NCI-H1694 (cell line): ENCODE measurements around the gene DSCAM.

Experiments used
- DNase-seq: peaks from one replicate; lab custom pipeline; 2025; lab: John Stamatoyannopoulos, UW

DSCAM gene

DNA sequence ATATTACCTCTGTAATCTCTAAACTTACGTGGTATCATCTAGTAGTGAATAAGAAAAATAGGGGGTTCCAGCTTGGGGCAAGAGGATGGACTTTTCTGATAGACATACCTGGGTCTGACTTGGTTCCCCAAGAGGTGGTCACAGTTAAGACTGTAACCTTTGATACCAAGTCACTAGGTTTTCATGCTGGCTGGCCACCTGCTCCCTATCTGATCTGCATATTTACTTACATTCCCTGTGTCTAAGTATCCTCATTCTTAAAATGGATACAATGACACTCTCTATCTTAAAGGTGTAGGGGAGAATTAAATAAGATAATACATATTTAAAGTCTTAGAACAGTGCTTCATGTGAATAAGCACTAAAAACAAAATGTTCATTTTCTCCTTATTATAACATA is 312.1 kb downstream of the DSCAM start:
- no peak for DNase-seq

DNA sequence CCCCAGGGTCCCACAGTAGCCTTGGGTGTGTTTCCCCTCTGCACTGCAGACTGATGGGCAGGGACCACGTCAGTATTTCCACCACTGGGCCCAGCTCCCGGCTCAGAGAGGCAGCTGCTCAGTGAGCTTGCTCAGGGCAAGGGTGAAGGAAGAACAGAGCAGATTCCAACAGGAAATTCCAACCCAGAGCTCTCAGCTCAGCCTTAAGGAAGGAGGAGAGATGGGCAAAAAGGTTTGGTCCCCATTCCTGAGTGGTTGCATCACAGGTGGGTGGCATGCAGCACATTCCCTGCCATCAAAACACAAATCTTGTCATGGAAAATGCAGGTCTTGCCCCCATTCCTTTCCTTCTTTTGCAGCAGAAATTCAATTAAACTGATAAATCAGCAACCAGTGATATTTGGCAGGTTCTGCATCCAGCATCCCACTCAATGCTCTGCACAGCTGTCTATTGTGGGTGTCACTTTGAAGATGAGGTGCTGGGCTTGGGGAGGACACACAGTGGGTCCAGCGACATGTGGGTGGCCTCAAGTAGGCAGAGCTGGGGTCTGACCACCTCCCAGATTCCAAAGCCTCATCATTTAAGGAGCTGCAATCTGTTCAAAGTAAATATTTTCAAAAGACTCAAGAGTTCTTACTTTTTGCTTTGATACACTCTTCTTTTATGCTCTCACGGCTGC is 315.4 kb downstream of the DSCAM start:
- no peak for DNase-seq

DNA sequence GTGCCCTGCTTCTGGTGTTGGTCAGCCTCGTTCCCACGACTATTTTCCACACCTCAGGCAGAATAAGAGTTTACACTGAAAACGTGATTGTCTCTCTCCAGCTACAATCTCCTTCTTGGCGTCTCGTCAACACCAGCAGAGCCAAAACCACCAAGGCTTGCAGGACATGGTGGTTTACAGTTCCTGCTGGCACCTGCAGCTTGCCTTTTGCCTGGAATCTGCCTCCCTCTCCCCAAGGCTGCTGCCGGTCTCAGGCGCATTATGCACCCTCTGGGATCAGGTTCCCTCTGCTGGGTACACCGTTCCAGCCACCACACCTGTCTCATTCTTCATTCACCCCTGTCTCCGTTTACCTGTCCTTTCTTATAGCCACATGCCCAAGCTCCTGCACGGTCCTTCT is 315.9 kb downstream of the DSCAM start:
- DNase-seq: no peak

DNA sequence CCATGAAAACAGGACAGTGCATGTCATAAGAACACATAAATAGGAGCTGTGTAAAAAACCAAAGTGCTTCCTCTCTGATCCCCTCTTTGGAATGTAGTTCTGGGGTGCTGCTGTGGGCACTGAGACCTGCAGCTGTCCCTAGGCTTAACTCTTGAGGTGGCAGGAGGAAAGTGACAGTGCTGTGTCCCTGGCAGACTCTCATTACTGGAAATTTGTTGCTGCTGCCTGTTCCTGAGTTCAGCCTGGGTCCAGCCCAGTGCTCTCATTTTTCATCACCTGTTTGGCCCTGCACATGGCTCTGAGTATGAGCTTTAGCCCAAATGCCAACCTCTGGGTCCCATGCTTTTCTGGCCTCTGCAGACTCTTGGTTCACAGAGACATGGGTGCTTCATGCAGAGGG is 329.3 kb downstream of the DSCAM start:
- no peak for DNase-seq

DNA sequence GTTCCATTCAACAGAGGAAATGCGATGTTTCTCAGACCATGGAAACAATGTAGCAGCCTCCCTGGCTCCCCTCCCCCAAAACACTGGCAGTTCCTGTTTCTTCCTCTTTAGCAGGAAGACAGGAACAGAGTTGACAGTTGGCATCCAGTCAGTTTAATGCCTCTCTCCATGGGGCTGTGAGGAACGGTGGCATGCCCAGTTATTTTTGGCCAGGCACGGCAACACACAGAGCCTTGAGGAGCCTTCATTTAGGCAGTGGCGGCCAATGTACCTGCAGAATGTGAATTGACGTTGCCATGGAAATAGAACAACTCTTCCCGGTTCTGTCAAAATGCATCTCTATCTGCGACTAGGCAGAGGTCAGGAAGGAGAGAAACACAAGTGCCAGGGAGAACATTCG is 330.6 kb downstream of the DSCAM start:
- DNase-seq: no peak

DNA sequence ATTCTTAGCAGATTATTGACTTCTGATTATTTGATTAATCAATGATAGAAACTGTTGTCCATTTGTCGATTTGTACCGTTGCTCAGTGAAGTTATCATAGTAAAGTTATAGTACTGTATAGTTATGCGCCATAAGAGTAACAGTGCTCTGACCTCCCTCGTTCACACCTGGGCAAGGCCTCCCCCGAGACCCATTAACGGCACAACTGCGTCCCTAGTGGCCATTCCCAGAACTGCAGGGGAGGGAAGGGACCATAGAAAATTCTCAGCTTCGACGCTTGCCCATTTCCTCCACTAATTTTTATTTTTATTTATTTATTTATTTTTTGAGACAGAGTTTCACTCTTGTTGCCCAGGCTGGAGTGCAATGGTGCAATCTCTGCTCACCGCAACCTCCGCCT is 334.4 kb downstream of the DSCAM start:
- no peak for DNase-seq

DNA sequence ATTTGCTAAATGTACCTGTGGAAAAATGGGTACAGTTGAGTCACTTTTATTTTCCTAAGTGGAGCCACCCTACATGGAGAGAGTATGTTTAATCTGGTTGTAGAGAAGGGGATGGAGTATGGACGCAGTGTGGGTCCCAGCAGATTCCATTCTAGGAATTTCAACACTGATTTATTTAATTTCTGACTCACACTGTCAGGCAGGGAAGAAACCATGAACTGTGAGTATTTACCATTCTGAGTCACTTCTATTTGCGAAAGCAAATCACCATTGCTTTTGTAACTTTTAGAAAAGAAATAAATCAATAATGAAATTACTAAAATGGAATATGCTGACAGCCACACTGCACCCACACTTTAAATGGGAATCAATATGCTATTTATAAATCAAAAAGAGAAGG is 339.0 kb downstream of the DSCAM start:
- DNase-seq: no peak

DNA sequence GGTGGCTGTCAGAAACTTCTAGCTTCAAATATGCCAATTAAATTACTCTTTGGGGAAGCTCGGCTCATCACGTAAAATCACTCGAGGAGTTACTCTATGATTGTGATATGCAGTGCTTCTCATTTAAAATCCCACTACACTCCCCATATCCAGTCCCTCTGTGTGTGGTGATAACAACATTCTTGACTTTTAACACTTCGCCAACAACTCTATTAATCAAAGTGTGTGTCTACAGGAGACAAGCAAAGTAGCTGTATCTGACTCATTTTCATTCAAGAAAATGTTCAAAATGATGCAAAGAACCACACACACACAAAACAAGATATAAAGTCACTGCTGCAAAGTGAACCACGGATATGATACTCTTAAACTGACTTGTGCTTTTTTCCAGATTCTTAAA is 341.3 kb downstream of the DSCAM start:
- no peak for DNase-seq

DNA sequence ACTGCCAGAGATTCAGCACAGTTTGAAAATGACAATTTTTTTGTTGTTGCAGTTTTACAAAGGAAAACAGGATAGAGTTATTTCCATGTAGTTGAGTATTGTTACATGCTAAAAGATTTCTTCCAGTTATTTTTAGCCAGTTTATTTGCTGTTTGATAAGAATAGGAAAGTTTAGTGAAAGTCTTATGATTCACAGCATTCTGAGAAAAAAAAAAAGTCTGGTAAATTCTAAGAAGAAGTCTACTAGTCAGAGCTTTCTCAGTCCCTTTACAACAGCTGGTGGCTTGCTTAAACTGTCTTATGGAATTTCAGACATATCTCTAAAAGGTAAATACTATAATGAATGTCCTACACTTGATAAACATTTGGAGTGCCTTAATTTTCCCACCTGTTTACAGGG is 341.7 kb downstream of the DSCAM start:
- no peak for DNase-seq

DNA sequence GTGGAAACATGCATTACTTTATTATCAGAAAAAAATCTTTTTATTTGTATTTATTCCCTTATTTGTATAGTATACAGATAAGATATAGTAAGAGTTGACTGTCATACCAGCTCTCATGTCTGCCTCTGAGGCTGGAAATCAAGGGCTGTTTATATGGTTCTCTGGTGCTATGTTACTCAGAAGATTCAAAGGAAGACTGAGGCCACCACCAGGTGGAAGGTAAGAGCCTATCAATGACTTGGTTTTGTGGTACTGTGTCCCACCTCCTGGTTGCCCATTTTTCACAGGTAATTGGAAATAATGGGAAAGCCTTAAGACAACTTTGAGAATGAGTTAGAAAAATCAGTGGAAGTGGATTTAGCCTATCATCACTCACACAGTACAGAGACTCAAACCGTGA is 342.1 kb downstream of the DSCAM start:
- DNase-seq: no peak

DNA sequence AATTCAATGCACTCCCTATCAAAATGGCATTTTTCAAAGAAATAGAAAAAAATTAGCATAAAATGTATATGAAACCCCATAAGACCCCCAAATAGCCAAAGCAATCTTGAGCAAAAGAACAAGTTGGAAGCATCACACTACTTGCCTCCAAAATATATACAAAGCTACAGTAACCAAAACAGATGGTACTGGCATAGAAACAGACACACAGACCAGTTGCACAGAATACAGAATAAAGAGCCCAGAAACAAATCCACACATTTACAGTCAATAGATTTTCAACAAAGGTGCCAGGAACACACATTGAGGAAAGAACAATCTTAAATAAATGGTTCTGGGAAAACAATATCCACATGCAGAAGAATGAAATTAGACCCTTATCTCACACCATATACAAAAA is 350.8 kb downstream of the DSCAM start:
- no peak for DNase-seq

DNA sequence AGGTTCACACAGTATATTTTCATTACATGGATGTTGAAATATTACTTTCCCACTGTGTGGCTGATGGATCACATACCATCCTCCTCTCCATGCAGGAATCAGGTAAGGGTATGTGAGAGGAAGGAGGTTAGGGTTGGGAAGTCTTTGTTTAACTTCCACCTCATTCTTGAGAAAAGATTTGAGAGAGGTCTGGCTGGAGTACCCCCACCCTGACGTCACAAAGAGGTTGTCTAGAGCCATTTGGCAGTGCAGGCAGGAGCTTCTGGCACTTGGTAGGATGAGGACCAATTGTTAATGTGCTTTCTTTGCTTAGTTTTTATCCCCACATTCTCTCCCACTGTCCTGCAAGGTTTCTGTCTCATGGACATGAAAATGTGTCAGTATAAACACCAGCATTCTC is 356.6 kb downstream of the DSCAM start:
- DNase-seq: no peak

DNA sequence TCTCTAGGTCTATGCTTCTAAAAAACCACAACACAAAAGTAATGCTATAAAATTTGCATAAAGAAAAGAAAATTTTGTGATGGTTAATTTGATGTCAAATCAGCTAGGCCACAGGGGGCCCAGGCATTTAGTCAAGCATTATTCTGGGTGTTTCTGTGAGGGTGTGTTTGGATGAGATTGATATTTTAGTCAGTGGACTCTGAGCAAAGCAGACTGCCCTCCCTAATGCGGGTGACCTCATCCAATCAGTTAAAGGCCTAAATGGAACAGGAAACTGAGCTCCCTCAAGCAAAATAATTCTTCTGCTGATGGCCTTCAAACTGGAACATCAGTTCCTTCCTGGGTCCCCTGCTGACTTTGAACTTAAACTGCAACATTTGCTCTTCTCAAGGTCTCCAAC is 358.0 kb downstream of the DSCAM start:
- DNase-seq: no peak

DNA sequence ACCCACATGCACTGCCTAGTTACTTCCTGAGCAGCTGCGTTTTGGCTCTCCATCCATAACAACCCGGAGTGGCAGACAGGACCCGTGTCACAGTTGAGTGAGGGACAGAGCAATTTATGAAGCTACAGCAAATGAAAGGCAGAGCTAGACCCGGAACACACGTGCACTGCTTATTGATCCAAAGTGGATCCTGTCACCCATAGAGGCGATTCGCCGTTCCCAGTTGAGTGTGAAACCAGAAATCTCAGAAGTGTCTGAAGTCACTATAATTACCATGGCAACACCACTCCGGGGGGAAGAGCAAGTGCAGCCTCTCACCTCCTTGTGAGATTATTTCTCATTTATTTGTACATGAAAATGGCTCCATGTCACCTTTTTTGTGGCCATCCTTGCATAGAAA is 365.2 kb downstream of the DSCAM start:
- no peak for DNase-seq

DNA sequence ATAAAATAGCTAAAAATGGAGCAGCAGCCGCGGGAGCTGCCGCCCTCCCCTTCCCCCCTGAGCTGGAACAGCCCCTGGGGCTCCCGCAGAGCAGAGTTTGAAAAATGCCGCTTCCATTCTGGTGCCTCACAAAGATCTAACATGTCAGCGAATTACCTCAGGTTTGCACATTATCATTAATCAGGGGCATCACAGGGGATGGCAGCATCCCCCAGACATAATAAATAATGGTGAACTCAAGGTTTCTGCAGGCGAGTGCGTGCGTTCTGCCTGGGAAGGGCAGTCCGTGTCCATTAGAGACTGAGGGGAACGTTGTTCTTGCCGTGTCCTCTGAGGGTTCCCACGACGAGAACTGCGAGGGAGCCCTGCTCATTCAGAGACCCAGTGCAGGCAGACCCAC is 372.4 kb downstream of the DSCAM start:
- DNase-seq: no peak

DNA sequence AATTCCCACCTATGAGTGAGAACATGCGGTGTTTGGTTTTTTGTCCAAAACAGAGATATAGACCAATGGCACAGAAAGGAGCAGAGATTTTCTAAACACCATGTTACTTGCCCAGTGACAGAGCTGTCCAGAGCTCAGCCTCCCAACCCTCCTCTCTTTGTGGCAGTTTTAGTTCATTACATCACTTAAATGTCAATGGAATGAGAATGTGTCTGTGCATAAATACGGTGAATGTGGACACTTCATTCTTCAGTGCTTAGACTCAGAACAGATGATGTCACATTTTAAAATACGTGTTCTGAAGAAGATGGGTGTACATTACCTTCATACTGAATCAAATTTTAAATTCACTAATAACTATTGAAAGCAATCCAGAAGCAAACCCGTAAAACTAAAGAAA is 374.9 kb downstream of the DSCAM start:
- DNase-seq: no peak

DNA sequence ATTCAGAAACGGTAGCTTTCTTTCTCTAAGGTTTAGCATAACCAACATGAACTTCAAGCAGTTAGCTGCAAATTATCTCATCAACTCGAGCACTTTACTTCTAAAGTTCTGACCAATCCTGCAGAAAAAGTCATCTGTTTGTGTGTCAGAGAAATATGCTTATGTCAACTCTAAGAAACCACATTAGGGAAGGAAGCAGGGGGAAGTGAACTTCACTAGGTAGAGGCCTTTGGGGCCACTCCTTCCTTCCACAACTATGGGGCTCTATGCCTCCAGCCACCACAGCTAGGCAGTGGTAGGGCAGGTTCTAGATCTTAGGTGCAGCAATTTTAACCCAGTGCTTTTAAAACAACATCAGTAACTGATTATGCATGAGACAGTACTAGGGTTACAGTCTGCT is 375.9 kb downstream of the DSCAM start:
- no peak for DNase-seq

DNA sequence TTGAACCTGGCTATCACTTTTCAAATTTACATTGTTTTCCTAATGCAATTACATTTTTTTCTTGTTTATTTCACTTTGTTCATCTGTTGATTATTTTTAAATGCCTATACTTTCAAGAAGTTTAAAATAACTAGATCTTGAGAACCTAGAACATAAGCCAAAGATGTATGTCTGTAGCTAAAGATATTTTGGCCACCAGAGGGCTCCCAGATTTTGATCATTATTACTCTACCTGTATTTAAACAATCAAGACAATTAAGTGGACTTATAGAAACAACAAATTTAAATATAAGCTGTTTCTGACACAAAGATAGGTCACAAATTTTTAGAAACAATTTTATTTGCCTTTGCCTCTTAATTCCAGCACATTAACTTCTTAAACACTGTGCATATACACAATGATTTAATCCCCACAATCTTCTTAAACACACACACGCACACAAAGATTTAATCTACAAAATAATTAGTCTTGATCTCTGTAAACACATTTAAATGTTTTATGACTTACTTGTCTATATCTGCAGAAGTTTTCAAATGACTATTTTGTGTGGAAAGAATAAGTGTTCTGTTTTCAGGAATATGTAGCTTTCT is 380.0 kb downstream of the DSCAM start:
- DNase-seq: peak; percentile 76

DNA sequence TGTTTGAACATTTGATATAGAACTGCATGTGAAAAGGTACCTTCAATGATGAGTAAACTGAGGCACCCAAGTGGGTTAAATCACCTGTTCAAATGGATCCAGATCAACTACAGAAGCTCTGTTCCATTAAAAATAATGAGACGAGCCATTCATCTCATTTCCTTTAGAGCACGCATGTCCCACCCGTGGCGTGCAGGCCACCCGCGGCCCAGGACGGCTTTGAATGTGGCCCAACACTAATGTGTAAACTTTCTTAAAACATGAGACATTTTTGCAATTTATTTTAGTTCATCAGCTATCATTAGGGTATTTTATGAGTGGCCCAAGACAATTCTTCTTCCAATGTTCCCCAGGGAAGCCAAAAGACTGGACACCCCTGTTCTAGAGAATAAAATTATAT is 381.6 kb downstream of the DSCAM start:
- no peak for DNase-seq

DNA sequence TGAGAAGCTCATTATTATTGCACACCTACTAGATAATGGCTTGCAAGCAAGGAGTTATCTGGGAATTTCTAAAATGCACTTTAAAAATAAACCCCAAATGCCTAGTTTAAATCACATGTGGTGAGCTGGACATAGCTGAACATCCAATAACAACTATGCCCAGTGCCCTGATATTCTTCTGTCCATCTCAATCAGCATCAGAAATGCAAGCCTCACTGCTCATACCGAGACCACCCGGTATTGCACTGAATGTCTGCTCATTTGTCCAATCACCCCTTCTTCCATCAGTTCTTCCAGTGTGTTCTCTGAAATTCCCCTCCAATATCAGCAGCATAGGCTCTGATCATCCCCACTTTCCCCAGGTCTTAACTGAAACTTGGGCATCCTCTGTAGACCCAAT is 383.8 kb downstream of the DSCAM start:
- no peak for DNase-seq

DNA sequence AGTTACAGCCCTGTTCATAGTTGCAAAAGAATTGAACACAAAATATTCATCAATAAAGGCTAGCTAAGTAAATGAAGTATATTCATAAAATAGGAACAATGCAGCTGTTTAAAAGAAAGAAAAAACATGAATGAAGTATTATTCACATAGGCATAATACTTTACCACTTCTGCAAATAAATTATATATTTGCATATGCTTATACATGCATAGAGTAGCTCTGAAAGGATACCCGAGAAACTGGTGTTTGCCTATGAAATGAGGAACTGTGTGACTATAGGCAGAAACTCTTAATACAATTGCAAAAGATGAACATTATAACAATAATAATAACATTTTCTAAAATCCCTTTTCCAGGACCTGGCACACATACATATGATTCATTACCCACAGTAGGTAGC is 385.9 kb downstream of the DSCAM start:
- no peak for DNase-seq

DNA sequence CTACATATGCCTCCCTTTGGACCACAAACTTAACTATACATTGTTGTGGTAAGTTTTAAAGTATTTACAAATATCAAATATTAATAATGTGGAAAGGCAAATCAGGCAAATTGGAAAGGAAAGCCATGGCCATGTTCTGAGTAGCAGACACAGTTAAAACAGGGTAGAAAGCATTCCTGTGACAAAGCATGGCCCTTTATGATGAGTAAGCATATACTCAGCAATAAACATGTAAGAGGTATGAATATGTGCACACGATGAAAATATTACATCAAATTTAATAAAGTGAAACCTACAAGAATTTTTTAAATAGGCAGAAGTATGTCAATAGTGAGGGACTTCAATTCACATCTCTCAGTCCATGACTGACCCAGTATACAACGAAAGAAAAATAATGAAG is 389.2 kb downstream of the DSCAM start:
- DNase-seq: no peak

DNA sequence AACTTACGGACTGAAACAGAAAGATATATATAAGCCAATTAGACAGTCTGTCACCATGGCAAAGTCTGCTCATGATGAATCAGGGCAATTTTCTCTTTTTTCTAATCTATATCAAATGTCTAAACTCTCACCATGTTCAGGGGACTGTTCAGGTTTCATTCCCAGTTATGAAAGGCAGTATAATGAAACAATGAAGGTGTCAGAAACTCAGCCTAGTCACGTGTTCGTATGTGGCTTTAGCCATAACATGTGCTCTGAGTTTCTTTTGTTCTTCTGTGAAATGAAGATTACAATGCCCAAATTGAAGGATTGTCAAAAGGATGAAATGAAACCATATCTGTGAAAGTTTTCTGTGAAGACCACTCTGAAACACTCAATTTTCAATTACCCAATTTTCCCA is 392.9 kb downstream of the DSCAM start:
- no peak for DNase-seq

DNA sequence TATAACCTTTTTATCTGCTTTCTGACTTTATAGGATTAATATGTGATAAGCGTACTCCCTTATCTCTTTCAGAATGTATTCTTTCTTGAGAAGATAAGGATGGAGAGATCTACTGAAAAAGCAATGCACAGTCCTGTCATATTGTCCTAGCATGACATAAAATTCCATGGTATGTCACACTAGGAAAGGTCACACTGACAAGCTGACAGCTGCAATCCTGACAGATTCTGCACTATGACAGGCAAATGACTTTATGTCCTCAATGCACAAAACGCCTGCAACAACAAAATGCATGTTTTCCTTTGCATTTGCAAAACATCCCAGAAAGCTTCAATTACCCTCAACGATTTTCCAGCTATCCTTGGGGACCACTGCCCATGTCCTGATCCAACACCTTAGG is 393.8 kb downstream of the DSCAM start:
- DNase-seq: no peak
